ENCODE results near the gene SMIM21.

Gene SMIM21

DNA sequence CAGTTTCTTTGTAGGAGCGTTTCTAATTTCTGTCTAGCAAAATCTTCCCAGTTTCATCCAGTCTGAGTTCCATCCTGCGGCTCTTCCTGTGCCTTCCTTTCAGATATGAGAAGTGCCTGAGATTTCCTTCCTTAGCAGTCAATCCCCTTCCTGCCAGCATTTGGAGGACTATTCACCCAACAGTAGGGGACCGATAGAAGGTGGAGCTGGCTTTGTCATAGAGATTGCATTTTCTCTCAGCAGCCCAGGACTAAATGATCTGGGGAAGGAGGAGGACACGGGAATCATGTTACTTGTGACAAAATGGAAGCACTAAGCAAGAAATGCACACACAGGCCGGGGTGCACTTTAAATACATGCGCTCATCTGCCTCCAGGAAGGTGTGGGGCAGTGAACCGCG, 5.6 kb upstream of the SMIM21 start:
- TF ChIP-seq, protein P1, sequence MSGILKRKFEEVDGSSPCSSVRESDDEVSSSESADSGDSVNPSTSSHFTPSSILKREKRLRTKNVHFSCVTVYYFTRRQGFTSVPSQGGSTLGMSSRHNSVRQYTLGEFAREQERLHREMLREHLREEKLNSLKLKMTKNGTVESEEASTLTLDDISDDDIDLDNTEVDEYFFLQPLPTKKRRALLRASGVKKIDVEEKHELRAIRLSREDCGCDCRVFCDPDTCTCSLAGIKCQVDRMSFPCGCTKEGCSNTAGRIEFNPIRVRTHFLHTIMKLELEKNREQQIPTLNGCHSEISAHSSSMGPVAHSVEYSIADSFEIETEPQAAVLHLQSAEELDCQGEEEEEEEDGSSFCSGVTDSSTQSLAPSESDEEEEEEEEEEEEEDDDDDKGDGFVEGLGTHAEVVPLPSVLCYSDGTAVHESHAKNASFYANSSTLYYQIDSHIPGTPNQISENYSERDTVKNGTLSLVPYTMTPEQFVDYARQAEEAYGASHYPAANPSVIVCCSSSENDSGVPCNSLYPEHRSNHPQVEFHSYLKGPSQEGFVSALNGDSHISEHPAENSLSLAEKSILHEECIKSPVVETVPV (CRISPR knock-in tag; IDR thresholded peaks at IDR 0.05): no peak
- TF ChIP-seq ZFP30 (CRISPR knock-in tag; IDR thresholded peaks at IDR 0.05) (no peak), ZC3H10 (CRISPR knock-in tag; IDR thresholded peaks at IDR 0.05) (no peak)
- no peak for ATAC-seq

DNA sequence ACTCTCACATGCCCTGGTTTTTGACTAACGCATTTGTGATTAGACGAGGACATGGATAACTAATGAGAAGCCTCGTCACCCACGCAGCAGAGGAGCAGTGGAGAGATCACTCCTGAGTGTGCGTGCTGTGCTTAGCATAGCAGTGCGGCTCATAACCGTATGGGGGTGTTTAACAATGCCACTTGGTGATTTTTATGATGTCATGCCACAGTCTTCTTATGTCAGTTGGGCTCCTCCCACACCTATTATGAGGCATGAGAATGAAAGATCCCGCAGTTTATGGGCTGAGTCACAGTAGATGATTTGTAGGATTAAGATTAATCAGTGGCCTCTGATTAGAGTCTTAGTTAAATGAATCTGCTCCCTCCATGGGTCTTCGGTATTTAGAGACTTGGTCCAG, 2.5 kb upstream of the SMIM21 start:
- no peak for ATAC-seq
- TF ChIP-seq OSR1 (CRISPR knock-in tag; IDR thresholded peaks at IDR 0.05): no peak
- no peak for TF ChIP-seq PPARA (CRISPR knock-in tag; IDR thresholded peaks at IDR 0.05; ENCODE audit: borderline replicate concordance)
- TF ChIP-seq, protein P2, sequence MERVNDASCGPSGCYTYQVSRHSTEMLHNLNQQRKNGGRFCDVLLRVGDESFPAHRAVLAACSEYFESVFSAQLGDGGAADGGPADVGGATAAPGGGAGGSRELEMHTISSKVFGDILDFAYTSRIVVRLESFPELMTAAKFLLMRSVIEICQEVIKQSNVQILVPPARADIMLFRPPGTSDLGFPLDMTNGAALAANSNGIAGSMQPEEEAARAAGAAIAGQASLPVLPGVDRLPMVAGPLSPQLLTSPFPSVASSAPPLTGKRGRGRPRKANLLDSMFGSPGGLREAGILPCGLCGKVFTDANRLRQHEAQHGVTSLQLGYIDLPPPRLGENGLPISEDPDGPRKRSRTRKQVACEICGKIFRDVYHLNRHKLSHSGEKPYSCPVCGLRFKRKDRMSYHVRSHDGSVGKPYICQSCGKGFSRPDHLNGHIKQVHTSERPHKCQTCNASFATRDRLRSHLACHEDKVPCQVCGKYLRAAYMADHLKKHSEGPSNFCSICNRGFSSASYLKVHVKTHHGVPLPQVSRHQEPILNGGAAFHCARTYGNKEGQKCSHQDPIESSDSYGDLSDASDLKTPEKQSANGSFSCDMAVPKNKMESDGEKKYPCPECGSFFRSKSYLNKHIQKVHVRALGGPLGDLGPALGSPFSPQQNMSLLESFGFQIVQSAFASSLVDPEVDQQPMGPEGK (CRISPR knock-in tag; IDR thresholded peaks at IDR 0.05; ENCODE audit: borderline replicate concordance): no peak
- TF ChIP-seq CSDC2 (CRISPR knock-in tag; IDR thresholded peaks at IDR 0.05): no peak

DNA sequence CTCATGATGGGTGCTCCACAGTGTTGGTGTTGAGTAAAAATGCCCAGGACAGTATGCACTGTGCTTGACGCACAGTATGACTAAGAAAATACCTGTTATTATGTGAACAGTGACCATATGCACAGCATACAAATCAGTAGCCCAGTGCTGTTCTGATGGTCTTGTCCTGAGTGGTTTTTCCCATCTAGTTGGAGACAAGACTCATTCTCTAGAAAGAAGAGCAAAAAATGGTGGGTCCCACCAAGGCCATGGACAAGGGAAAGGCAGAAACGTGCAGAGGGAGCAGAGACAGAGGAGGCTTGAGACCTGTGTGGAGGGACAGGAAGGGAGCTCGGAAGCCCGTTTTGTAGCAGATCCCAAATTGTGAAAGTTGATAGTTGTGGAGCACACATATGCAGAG, 987 bp upstream of the SMIM21 start:
- ATAC-seq: no peak
- TF ChIP-seq ZNF565 (CRISPR knock-in tag; conservative IDR thresholded peaks at IDR 0.05; ENCODE audit: low read depth) (no peak), CSDC2 (CRISPR knock-in tag; IDR thresholded peaks at IDR 0.05) (no peak), ZNF70 (CRISPR knock-in tag; IDR thresholded peaks at IDR 0.05) (no peak)
- TF ChIP-seq, protein P3, sequence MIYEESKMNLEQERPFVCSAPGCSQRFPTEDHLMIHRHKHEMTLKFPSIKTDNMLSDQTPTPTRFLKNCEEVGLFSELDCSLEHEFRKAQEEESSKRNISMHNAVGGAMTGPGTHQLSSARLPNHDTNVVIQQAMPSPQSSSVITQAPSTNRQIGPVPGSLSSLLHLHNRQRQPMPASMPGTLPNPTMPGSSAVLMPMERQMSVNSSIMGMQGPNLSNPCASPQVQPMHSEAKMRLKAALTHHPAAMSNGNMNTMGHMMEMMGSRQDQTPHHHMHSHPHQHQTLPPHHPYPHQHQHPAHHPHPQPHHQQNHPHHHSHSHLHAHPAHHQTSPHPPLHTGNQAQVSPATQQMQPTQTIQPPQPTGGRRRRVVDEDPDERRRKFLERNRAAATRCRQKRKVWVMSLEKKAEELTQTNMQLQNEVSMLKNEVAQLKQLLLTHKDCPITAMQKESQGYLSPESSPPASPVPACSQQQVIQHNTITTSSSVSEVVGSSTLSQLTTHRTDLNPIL (CRISPR knock-in tag; IDR thresholded peaks at IDR 0.05; ENCODE audit: low read depth): no peak
- TF ChIP-seq, protein P1 (CRISPR knock-in tag; IDR thresholded peaks at IDR 0.05): no peak

DNA sequence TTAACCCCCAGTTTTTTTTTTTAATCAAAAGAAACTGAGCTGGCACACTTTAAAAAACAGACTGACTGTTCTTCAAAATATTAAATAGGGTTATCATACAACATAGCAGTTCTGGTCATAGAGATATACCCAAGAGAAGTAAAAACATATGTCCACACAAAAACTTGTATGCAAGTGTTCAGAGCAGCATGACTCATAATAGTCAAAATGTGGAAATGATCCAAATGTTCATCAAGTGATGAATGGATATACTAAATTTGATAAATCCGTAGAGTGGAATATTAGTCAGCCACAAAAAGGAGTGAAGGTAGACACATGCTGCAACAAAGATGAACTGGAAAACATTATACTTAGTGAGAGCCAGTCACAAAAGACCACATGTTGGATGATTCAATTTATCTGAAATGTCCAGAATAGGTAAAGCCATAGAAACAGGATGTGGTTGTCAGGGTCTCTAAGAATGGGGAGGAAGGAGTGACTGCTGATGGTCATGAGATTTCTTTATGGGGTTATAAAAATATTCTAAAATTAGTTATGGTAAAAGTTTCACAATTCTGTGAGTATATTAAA, 5.1 kb downstream of the SMIM21 start:
- TF ChIP-seq ARNTL (CRISPR knock-in tag; IDR thresholded peaks at IDR 0.05; ENCODE audit: borderline replicate concordance, low read depth) (no peak), ZFP30 (CRISPR knock-in tag; IDR thresholded peaks at IDR 0.05) (no peak), TOX (CRISPR knock-in tag; IDR thresholded peaks at IDR 0.05; ENCODE audit: borderline replicate concordance) (no peak), PPARA (CRISPR knock-in tag; IDR thresholded peaks at IDR 0.05; ENCODE audit: borderline replicate concordance) (no peak), CSDC2 (CRISPR knock-in tag; IDR thresholded peaks at IDR 0.05) (no peak), ZC3H10 (CRISPR knock-in tag; IDR thresholded peaks at IDR 0.05) (no peak), TCF4 (CRISPR knock-in tag; IDR thresholded peaks at IDR 0.05; ENCODE audit: borderline replicate concordance) (no peak), RARB (CRISPR knock-in tag; IDR thresholded peaks at IDR 0.05) (no peak), SNAI2 (CRISPR knock-in tag; IDR thresholded peaks at IDR 0.05) (no peak), OSR1 (CRISPR knock-in tag; IDR thresholded peaks at IDR 0.05) (no peak), BACH2 (CRISPR knock-in tag; IDR thresholded peaks at IDR 0.05; ENCODE audit: borderline replicate concordance) (no peak), ZNF8 (CRISPR knock-in tag; IDR thresholded peaks at IDR 0.05) (no peak), GLIS3 (CRISPR knock-in tag; IDR thresholded peaks at IDR 0.05) (no peak)
- TF ChIP-seq, protein P1 (CRISPR knock-in tag; IDR thresholded peaks at IDR 0.05): no peak
- TF ChIP-seq, protein P2 (CRISPR knock-in tag; IDR thresholded peaks at IDR 0.05; ENCODE audit: borderline replicate concordance): no peak
- TF ChIP-seq, protein P4, sequence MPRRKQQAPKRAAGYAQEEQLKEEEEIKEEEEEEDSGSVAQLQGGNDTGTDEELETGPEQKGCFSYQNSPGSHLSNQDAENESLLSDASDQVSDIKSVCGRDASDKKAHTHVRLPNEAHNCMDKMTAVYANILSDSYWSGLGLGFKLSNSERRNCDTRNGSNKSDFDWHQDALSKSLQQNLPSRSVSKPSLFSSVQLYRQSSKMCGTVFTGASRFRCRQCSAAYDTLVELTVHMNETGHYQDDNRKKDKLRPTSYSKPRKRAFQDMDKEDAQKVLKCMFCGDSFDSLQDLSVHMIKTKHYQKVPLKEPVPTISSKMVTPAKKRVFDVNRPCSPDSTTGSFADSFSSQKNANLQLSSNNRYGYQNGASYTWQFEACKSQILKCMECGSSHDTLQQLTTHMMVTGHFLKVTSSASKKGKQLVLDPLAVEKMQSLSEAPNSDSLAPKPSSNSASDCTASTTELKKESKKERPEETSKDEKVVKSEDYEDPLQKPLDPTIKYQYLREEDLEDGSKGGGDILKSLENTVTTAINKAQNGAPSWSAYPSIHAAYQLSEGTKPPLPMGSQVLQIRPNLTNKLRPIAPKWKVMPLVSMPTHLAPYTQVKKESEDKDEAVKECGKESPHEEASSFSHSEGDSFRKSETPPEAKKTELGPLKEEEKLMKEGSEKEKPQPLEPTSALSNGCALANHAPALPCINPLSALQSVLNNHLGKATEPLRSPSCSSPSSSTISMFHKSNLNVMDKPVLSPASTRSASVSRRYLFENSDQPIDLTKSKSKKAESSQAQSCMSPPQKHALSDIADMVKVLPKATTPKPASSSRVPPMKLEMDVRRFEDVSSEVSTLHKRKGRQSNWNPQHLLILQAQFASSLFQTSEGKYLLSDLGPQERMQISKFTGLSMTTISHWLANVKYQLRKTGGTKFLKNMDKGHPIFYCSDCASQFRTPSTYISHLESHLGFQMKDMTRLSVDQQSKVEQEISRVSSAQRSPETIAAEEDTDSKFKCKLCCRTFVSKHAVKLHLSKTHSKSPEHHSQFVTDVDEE (CRISPR knock-in tag; IDR thresholded peaks at IDR 0.05): no peak
- TF ChIP-seq, protein P3 (CRISPR knock-in tag; IDR thresholded peaks at IDR 0.05; ENCODE audit: low read depth): no peak
- no peak for ATAC-seq
